H1 (cell line): Measurements from ENCODE around the gene CYB5R3. TPM values are rescaled to one million over a fixed set of nuclear protein-coding genes. Genes with fewer than 3 reads are reported as not detected.
A peak's percentile ranks its signal among the peaks of the same experiment; 100 is the strongest.

ENCODE experiments used
- ATF2 ChIP-seq: IDR thresholded peaks from 2 replicates; pipeline ENCODE4 v1.6.1; 2012; ENCODE audit warnings: low read length, inconsistent platforms
- GABPA ChIP-seq: IDR thresholded peaks from 2 replicates; pipeline ENCODE4 v1.6.1; 2011; ENCODE audit warnings: mild to moderate bottlenecking, low read length, moderate library complexity, borderline replicate concordance; ENCODE audit not compliant: insufficient read depth
- HDAC2 ChIP-seq, 2 experiments: fragments of 300-600 bp in 1 of 2; sonication (generic) in 1 of 2; IDR thresholded peaks; 2 replicates each; pipeline ENCODE4 v1.6.1; 2011 to 2012; ENCODE audit warnings: low read depth in 2 of 2, low read length in 2 of 2, mild to moderate bottlenecking in 2 of 2, moderate library complexity in 2 of 2, borderline replicate concordance in 1 of 2, inconsistent platforms in 1 of 2
- SAP30 ChIP-seq: fragments of 300-600 bp; sonication (generic); IDR thresholded peaks from 2 replicates; pipeline ENCODE4 v1.7.1; 2012; ENCODE audit warnings: low read length, moderate library complexity, mild to moderate bottlenecking, inconsistent platforms; ENCODE audit not compliant: insufficient read depth, insufficient replicate concordance
- TAF7 ChIP-seq: optimal IDR thresholded peaks from 2 replicates; pipeline ENCODE3; 2011; ENCODE audit warnings: low read depth, mild to moderate bottlenecking, inconsistent platforms, low read length, moderate library complexity, borderline replicate concordance
- TBP ChIP-seq: IDR thresholded peaks from 2 replicates; pipeline ENCODE4 v1.6.1; 2011; ENCODE audit warnings: low read depth, low read length, improper control_type of control experiment
- polyA plus RNA-seq, 7 experiments: library from polyadenylated mRNA; depleted of rRNA in 3 of 7; stranded (reverse) in 5 of 7; unstranded in 2 of 7; fragments of >200 nt in 5 of 7; fragments of 200-250 nt in 2 of 7; gene quantifications; 1 replicate in 5 of 7; 2 replicates in 1 of 7; 4 replicates in 1 of 7; pipeline versions ENCODE4 v1.2.1 to v1.2.3, GENCODE V29; 2011 to 2013; ENCODE audit warnings: missing spikeins in 2 of 7, mixed read lengths in 2 of 7
- total RNA-seq: library from RNA; stranded (reverse); fragmentation: NEBNext Ultra II Directional; extraction: Animal tissue kit (Norgen Biotek cat#: 25700); gene quantifications from 2 replicates; pipeline ENCODE4 v1.2.1, GENCODE V29; 2021
- TF ChIP-seq, protein P1 (sequence below): fragments of 300-600 bp; sonication (generic); IDR thresholded peaks from 2 replicates; pipeline ENCODE4 v1.7.1; 2012; ENCODE audit warnings: low read length, moderate library complexity, mild to moderate bottlenecking, inconsistent platforms; ENCODE audit not compliant: insufficient replicate concordance

CYB5R3 gene
- total and polyA plus RNA-seq, 2 of the 8 experiments (the other 6 are each of a cell fraction or from before 2014, with no cell fraction given), result 75.3 to 113 TPM

GRCh38 chr22:42649246-42650099, at the start of gene CYB5R3 (continued):
- TF ChIP-seq, protein P1, sequence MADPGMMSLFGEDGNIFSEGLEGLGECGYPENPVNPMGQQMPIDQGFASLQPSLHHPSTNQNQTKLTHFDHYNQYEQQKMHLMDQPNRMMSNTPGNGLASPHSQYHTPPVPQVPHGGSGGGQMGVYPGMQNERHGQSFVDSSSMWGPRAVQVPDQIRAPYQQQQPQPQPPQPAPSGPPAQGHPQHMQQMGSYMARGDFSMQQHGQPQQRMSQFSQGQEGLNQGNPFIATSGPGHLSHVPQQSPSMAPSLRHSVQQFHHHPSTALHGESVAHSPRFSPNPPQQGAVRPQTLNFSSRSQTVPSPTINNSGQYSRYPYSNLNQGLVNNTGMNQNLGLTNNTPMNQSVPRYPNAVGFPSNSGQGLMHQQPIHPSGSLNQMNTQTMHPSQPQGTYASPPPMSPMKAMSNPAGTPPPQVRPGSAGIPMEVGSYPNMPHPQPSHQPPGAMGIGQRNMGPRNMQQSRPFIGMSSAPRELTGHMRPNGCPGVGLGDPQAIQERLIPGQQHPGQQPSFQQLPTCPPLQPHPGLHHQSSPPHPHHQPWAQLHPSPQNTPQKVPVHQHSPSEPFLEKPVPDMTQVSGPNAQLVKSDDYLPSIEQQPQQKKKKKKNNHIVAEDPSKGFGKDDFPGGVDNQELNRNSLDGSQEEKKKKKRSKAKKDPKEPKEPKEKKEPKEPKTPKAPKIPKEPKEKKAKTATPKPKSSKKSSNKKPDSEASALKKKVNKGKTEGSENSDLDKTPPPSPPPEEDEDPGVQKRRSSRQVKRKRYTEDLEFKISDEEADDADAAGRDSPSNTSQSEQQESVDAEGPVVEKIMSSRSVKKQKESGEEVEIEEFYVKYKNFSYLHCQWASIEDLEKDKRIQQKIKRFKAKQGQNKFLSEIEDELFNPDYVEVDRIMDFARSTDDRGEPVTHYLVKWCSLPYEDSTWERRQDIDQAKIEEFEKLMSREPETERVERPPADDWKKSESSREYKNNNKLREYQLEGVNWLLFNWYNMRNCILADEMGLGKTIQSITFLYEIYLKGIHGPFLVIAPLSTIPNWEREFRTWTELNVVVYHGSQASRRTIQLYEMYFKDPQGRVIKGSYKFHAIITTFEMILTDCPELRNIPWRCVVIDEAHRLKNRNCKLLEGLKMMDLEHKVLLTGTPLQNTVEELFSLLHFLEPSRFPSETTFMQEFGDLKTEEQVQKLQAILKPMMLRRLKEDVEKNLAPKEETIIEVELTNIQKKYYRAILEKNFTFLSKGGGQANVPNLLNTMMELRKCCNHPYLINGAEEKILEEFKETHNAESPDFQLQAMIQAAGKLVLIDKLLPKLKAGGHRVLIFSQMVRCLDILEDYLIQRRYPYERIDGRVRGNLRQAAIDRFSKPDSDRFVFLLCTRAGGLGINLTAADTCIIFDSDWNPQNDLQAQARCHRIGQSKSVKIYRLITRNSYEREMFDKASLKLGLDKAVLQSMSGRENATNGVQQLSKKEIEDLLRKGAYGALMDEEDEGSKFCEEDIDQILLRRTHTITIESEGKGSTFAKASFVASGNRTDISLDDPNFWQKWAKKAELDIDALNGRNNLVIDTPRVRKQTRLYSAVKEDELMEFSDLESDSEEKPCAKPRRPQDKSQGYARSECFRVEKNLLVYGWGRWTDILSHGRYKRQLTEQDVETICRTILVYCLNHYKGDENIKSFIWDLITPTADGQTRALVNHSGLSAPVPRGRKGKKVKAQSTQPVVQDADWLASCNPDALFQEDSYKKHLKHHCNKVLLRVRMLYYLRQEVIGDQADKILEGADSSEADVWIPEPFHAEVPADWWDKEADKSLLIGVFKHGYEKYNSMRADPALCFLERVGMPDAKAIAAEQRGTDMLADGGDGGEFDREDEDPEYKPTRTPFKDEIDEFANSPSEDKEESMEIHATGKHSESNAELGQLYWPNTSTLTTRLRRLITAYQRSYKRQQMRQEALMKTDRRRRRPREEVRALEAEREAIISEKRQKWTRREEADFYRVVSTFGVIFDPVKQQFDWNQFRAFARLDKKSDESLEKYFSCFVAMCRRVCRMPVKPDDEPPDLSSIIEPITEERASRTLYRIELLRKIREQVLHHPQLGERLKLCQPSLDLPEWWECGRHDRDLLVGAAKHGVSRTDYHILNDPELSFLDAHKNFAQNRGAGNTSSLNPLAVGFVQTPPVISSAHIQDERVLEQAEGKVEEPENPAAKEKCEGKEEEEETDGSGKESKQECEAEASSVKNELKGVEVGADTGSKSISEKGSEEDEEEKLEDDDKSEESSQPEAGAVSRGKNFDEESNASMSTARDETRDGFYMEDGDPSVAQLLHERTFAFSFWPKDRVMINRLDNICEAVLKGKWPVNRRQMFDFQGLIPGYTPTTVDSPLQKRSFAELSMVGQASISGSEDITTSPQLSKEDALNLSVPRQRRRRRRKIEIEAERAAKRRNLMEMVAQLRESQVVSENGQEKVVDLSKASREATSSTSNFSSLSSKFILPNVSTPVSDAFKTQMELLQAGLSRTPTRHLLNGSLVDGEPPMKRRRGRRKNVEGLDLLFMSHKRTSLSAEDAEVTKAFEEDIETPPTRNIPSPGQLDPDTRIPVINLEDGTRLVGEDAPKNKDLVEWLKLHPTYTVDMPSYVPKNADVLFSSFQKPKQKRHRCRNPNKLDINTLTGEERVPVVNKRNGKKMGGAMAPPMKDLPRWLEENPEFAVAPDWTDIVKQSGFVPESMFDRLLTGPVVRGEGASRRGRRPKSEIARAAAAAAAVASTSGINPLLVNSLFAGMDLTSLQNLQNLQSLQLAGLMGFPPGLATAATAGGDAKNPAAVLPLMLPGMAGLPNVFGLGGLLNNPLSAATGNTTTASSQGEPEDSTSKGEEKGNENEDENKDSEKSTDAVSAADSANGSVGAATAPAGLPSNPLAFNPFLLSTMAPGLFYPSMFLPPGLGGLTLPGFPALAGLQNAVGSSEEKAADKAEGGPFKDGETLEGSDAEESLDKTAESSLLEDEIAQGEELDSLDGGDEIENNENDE, result no peak
- TF ChIP-seq ATF2, result no peak
- TF ChIP-seq SAP30, result no peak
- TF ChIP-seq TAF7, result peak; percentile 70
- TF ChIP-seq HDAC2 (IDR thresholded peaks at IDR 0.05; ENCODE audit: borderline replicate concordance in 1 of 2, low read depth in 2 of 2, low read length in 2 of 2), result no peak
- no peak for TF ChIP-seq GABPA
- peak; percentile 82; the same call in 1 of the 2 replicates for TF ChIP-seq TBP
